Left ventricle myocardium inferior (tissue), 1 donor: ENCODE measurements around the gene OVCH1. TPM values are rescaled to one million over a fixed set of nuclear protein-coding genes. Genes with fewer than 3 reads are reported as not detected.

Experiments used
- DNase-seq: peaks from one replicate; pipeline ENCODE4 v3.0.0-alpha.2; 2020
- H3K27ac ChIP-seq: fragments of 200-600 bp; replicated peaks from 2 replicates; pipeline ENCODE4 v1.8.0; 2021
- H3K27me3 ChIP-seq: fragments of 200-600 bp; 2 replicates; pipeline ENCODE4 v1.8.0; 2021; ENCODE audit warnings: low read depth
- H3K36me3 ChIP-seq: fragments of 200-600 bp; 2 replicates; pipeline ENCODE4 v1.8.0; 2021
- H3K4me1 ChIP-seq: fragments of 200-600 bp; 2 replicates; pipeline ENCODE4 v1.8.0; 2021
- H3K4me3 ChIP-seq: fragments of 200-600 bp; 2 replicates; pipeline ENCODE4 v1.8.0; 2021; ENCODE audit warnings: mild to moderate bottlenecking, moderate library complexity
- H3K9me3 ChIP-seq: fragments of 200-600 bp; replicated peaks from 2 replicates; pipeline ENCODE4 v1.8.0; 2021
- intact Hi-C: fragments of 100-400 bp; cut with micrococcal nuclease; formaldehyde crosslinking; loops from one replicate; pipeline ENCODE4 v1.11.0; 2022
- total RNA-seq: library from RNA; stranded (reverse); fragmentation: NEBNext Ultra II Directional; extraction: Animal tissue kit (Norgen Biotek cat#: 25700); gene quantifications from one replicate; pipeline ENCODE4 v1.2.1, GENCODE V29; 2021
- TF ChIP-seq, protein P1 (sequence below): fragments of 200-600 bp; IDR thresholded peaks from 2 replicates; pipeline ENCODE4 v1.8.0; 2021; ENCODE audit warnings: antibody characterized with exemption, mild to moderate bottlenecking, borderline replicate concordance
- donor health status: DM: no; HTN: yes; CAD: no; lungs with severe emphysema.

Gene OVCH1
- total RNA-seq, 1 donor from 2014 or later = 0.25 TPM

DNA sequence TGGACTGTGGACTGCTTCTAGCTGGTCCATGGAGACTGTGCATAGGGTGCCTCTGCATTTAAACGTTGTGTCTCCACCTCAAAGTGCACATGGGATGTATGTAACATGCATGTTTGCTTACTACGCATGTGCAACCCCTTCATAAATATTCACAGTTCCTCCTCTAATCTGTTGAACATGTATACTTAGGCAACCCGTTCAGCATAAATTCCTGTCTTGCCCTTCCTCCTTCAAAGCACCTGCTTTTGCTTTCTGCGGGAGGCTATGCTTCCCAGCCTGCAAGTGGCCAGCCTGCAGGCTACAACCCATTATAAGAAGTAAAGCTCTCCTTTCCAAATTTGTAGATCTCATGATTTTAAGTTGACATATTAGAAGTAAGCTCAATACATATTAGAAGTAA, 33.0 kb upstream of the OVCH1 start:
- DNase-seq = no peak
- Histone ChIP-seq H3K27me3 (no peaks in the 10 kb centered on the region), H3K27ac (no peak overlapping the region), H3K9me3 (no peaks in the 10 kb centered on the region), H3K4me1 (peaks cover 9% of the 10 kb centered on the region), H3K36me3 (peaks cover 10% of the 10 kb centered on the region), H3K4me3 (no peak overlapping the region)
- intact Hi-C loops = no loop called here
- TF ChIP-seq, protein P1, sequence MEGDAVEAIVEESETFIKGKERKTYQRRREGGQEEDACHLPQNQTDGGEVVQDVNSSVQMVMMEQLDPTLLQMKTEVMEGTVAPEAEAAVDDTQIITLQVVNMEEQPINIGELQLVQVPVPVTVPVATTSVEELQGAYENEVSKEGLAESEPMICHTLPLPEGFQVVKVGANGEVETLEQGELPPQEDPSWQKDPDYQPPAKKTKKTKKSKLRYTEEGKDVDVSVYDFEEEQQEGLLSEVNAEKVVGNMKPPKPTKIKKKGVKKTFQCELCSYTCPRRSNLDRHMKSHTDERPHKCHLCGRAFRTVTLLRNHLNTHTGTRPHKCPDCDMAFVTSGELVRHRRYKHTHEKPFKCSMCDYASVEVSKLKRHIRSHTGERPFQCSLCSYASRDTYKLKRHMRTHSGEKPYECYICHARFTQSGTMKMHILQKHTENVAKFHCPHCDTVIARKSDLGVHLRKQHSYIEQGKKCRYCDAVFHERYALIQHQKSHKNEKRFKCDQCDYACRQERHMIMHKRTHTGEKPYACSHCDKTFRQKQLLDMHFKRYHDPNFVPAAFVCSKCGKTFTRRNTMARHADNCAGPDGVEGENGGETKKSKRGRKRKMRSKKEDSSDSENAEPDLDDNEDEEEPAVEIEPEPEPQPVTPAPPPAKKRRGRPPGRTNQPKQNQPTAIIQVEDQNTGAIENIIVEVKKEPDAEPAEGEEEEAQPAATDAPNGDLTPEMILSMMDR = no peak

DNA sequence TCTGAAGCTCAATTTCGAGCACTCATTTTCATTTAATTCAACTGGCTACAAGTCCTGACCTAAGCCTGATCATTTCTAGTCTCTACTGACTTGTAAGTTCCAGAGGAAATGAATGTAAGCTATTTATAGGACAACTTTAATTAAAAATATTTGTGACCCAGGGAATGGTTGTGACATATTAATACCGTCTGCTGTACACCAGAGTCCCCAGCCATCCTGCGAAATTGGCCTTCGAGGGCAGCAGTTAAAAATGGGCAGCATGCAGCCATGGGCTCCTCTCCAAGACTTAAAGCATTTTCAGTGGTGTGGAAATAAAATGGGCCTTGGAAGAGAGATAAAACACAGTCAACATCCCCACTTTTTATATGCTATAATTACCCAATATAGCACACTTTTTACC, 30.7 kb upstream of the OVCH1 start:
- Histone ChIP-seq H3K27me3 (no peaks in the 10 kb centered on the region), H3K4me3 (no peak overlapping the region), H3K4me1 (peaks cover 9% of the 10 kb centered on the region), H3K9me3 (no peaks in the 10 kb centered on the region), H3K36me3 (no peaks in the 10 kb centered on the region), H3K27ac (no peak overlapping the region)
- DNase-seq = no peak
- TF ChIP-seq, protein P1 = no peak
- intact Hi-C loops = no loop called here

DNA sequence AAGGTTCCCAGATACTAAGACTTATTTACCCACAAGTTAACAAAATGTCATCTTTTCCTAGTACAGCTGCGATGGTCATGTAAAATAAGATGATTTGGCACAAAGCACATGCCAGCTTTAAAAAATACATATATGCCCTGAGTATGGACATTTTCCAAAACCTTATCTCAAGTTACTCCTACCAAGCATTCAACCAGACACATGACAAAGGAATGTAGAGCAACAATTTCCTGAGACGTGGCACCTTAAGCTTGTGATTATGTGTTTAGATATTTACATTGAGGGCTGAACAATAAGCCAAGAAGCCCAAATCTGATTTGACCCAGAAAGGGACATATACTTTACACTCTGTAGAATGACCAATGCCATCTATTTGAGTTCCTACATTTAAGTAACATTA, 24.5 kb upstream of the OVCH1 start:
- intact Hi-C loops = no loop called here
- Histone ChIP-seq H3K36me3 (peaks cover 24% of the 10 kb centered on the region), H3K9me3 (no peaks in the 10 kb centered on the region), H3K27me3 (no peaks in the 10 kb centered on the region), H3K4me1 (peaks cover 13% of the 10 kb centered on the region), H3K4me3 (no peak overlapping the region), H3K27ac (no peak overlapping the region)
- TF ChIP-seq, protein P1 = no peak
- no peak for DNase-seq

DNA sequence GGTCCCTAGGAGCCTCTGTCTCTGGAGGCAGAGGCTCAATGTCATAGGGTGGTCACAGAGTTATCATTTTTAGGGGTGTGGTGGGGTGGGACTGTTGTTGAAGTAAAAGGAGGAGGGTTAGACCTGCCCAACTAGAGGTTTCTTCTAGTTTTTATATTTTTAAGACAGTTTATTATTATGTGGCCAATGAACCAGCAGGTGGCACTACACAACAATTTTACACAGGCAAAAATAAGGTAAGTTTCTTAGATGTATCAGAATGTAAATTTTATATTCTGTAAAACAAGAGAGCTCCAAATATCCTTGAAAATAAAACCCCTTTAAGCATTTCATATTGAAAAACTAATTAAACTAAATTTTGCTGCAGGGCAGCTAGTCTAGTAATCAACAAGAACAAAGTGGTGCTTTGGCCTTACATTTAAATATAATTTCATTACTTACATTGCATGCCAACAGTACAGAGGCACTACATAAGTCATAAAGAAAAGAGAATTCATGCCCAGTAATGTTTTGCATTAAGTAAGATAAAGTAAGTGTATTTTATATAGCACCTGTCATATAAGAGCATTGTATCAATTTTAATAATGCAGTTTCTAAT, 22.2 kb upstream of the OVCH1 start:
- H3K27me3 ChIP-seq = no peaks in the 10 kb centered on the region
- peaks cover 46% of the 10 kb centered on the region for H3K36me3 ChIP-seq
- TF ChIP-seq, protein P1 = peak; percentile 69
- DNase-seq = no peak
- H3K4me3 ChIP-seq = no peak overlapping the region
- no peaks in the 10 kb centered on the region for H3K9me3 ChIP-seq
- intact Hi-C loops = no loop called here
- H3K27ac ChIP-seq = no peak overlapping the region
- H3K4me1 ChIP-seq = peaks cover 13% of the 10 kb centered on the region

DNA sequence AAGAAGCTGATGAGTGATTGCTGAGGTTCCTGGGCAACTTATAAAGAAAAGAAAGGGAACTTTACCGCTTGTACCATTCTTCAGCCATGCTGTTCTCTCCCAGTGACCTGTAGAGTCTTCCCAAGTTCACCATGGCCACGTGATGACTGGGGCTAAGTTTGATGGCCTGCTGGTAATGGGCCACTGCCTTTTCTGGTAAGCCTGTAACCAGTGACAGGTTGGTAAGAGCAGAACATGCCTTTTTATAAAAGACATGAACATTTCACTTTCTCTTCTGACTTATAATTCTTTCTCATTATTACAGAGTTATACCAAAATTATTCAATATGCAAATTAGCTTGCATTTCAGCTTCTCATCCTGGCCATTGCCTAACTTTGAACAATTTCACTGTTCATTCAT, 20.9 kb upstream of the OVCH1 start:
- peaks cover 13% of the 10 kb centered on the region for H3K4me1 ChIP-seq
- H3K36me3 ChIP-seq = peaks cover 58% of the 10 kb centered on the region
- H3K27ac ChIP-seq = no peak overlapping the region
- no peaks in the 10 kb centered on the region for H3K9me3 ChIP-seq
- DNase-seq = no peak
- TF ChIP-seq, protein P1 = no peak
- intact Hi-C loops = no loop called here
- no peak overlapping the region for H3K4me3 ChIP-seq
- no peaks in the 10 kb centered on the region for H3K27me3 ChIP-seq

DNA sequence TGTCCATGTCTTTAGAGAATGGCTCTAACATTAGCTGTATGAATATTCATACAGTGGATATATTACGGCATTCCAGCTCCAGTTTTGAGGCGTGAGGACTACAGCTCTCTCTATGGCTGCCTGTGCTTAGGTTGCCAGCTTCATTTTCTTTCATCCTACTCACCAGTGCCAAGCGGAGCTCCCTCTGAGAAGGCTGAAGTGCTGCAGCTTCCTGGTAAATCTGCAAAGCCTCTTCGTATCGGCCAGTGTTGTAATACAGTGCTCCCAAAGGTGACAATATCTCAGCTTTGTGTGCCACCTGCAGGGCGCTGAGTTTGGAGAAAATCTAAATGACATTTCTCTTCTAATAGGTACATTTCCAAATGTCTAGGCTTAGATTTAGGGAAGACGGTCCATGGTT, 19.8 kb upstream of the OVCH1 start:
- intact Hi-C loops = no loop called here
- Histone ChIP-seq H3K27ac (no peak overlapping the region), H3K27me3 (no peaks in the 10 kb centered on the region), H3K4me1 (peaks cover 9% of the 10 kb centered on the region), H3K4me3 (no peak overlapping the region), H3K9me3 (no peaks in the 10 kb centered on the region), H3K36me3 (peaks cover 70% of the 10 kb centered on the region)
- TF ChIP-seq, protein P1 = no peak
- no peak for DNase-seq
